ENCODE results near the gene TTN.

GRCh38 chr2:178825183-178825582, 18.0 kb upstream of the TTN start:
- TF ChIP-seq CTCF (conservative IDR thresholded peaks at IDR 0.05; ENCODE audit: low read depth, low read length) = no peak
- TF ChIP-seq POLR2A (IDR thresholded peaks at IDR 0.05; ENCODE audit: low read depth, low read length) = no peak

Measured in IMR-90 (cell line).